Measurements from ENCODE around the gene S100A16. TPM values are rescaled to one million over a fixed set of nuclear protein-coding genes. Genes with fewer than 3 reads are reported as not detected.
"Not testable (repeated sequence)": the region's sequence is repeated elsewhere in the genome, so short reads cannot be mapped to it uniquely, and the experiment has no call there.

S100A16 gene
- total RNA-seq, 1 donor from 2014 or later = 40.0 TPM

DNA sequence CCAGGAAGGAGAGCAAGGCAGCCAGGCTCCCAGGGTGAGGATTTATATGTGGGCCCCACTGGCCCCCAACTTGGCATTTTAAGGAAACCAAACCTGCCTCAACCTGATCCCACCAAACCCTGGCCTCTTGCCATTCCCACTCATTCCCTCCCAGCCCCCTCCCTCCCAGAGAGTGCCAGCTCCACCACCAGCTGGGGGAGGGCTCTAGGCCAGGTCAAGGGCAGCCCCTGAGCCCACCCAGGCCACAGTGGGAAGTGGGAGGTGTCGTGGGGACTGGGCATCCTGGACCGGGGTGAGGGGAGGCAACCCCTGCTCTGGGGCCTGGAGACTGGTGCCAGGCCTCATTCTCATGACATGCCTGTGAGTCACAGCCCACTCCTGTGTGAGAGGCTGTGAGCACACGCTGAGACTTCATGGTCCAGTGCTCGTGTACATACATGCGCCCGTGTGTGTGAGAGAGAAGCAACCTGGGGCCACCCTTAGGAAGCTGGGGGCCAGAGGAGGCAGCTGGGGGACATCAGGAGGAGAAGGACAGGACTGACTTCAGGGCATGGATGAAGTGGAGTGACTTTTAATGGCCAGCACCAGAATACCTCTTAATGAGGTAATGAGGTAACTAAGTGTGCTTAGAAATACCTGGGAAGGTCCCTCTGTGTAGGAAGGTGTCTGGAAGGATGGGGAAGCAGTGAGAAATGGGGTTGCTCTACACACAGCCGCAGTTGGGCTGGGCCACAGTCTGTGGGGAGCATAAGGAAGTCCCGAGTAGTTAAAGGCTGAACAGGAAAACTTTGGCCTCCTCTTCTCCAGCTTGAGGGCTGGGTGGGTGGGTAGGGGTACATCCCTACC, 47.2 kb downstream of the S100A16 start, which contains the start of gene S100A2:
Gene S100A2, minus strand, starts transcription at position 316 of the 846 bp plus-strand sequence. CDS start 1,967 bp downstream, outside the sequence.
- DNase-seq (ENCODE audit: low spot score) = peak; percentile 75

DNA sequence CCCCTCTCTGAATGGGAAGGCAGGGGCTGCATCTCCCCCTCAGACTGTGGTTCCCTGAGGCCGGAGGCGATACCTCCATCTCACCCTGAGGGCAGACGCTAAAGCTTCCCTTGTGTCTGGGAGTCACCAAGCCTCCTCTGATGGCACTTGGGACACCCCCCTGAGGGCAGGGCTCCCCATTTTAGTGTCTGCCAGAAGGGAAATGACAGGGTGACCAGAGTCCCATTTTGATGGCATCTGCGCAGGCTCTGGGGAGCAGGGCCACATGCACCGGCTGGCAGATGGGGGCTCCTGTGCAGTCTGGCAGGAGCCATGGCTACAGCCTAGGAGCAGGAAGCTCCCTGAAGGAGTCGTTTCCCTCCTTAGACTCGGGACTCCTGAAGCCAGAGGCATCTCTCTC, 48.9 kb downstream of the S100A16 start:
- no peak for DNase-seq (ENCODE audit: low spot score)

DNA sequence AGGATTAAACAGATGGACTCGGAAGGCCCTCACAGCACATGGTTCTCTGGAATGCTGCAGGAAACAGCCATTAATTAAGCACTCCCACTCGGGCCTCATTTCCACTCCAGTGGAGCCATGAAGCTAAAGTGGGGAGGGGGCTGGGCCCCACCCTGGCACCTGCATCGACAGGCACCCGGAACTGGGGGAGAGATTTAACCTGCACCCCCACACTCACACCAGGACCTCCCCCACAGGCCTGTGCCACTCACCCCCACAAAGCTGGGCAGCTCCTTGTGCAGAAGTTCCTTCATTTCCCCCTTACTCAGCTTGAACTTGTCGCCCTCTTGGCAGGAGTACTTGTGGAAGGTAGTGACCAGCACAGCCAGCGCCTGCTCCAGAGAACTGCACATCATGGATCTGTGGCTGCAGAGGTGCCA, 49.4 kb downstream of the S100A16 start:
- no peak for DNase-seq (ENCODE audit: low spot score)

DNA sequence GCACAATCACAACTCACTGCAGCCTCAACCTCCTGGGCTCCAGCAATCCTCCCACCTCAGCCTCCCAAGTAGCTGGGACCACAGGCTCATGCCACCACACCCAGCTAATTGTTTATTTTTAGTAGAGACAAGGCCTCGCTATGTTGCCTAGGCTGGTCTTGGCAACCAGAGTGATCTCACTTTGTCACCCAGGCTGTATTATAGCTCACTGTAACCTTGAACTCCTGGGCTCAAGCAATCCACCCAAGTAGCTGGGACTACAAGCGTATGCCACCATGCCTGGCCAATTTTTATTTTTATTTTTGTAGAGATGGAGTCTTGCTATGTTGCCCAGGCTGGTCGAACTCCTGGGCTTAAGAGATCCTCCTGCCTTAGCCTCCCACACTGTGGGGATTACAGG, 50.9 kb downstream of the S100A16 start:
- DNase-seq (ENCODE audit: low spot score) = not testable (repeated sequence)

DNA sequence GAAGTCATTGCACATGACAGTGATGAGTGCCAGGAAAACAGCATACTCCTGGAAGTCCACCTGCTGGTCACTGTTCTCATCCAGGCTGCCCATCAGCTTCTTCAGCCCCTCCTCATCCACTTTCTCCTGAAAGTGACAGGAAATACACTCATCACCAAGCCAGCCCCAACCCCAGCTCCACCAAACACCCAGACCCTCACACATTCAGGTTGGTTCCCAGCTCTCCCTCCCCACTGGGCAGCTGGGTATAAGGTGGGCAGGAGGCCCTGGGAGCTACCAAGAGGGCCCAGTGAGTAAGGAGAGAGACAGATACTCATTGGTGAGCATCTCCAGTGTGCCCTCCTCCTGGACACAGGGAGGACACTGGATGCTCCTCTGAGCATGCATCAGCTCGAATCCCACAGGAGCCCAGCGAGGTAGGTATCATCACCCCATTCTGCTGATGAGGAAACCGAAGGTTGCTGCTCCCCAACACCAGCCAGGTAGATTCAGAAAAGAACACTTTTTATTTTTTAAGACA, 51.4 kb downstream of the S100A16 start:
- no peak for DNase-seq (ENCODE audit: low spot score)

DNA sequence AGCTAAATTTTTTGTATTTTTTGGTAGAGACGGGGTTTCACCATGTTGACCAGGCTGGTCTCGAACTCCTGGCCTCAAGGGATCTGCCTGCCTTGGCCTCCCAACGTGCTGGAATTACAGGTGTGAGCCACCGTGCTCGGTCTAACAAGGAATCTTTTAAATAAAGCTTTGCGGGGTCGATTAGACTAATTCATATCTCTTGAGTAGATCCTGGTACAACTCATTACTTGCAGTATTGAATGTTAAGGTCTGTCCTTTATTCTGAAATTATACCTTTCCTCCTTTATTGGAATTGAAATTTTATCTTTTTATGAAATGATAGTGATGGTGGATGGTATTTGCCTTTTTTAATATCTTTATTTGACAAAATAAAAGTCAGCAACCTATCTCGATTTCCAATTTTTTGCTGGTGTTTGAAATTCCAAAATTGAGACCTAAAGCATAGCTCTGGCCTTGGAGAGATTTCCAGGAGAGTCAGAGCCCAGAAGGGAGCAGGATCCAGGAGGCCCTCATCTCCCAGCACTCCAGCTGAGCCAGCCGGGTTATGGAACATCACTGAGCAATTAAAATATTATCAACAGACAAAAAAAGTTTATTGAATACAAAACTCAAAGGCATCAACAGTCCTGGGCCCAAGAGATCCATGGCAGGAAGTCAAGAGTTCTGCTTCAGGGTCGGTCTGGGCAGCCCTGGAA, 52.0 kb downstream of the S100A16 start:
- DNase-seq (ENCODE audit: low spot score) = no peak

DNA sequence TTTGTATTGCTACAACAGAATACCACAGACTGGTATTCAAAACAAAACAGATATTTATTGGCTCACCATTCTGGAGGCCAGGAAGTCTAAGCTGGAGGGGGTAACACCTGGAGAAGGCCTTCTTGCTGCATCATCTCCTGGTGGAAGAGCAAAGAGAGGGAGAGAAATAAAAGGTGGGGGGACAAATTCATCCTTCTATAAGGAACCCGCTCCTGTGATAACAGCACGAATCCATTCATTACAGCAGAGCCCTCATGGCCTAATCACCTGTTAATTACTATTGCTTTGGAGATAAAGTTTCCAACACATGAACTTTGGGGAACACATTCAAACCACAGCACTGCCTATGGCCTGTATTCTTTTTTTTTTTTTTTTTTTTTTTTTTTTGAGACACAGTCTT, 52.7 kb downstream of the S100A16 start:
- DNase-seq (ENCODE audit: low spot score) = no peak

DNA sequence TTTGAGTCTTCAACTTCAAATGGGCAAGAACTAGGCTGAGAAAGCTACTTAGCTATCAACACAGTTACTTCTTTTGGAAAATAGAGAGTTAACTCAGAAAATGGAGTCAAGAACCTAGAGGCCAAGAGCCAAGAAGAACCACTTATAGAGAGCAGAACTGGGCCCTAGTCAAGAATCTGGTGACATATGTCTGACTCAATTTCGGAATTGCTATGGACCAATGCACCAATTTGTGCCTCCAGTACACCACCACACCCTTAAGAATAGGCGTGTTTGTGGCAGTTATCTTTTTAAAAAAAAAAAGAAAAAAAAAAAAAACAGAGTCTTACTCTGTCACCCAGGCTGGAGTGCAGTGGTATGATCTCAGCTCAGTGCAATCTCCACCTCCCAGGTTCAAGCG, 55.1 kb downstream of the S100A16 start:
- no peak for DNase-seq (ENCODE audit: low spot score)

Other genes with a start within 250 kb of the S100A16 start
- gene S100A12, start 237.5 kb downstream of the S100A16 start, total RNA-seq (ENCODE audit: insufficient read depth, low replicate concordance) = not detected
- gene S100A8, start 222.1 kb downstream of the S100A16 start, total RNA-seq (ENCODE audit: insufficient read depth, low replicate concordance) = 16.6 TPM
- gene S100A7A, start 196.6 kb downstream of the S100A16 start, total RNA-seq (ENCODE audit: insufficient read depth, low replicate concordance) = 2.9 TPM
- gene S100A7, start 152.5 kb downstream of the S100A16 start, total RNA-seq (ENCODE audit: insufficient read depth, low replicate concordance) = not detected
- 216 TPM for gene S100A6, start 77.1 kb downstream of the S100A16 start, total RNA-seq (ENCODE audit: insufficient read depth, low replicate concordance)
- gene S100A5, start 72.2 kb downstream of the S100A16 start, total RNA-seq (ENCODE audit: insufficient read depth, low replicate concordance) = not detected
- gene S100A4, start 67.3 kb downstream of the S100A16 start, total RNA-seq (ENCODE audit: insufficient read depth, low replicate concordance) = 122 TPM
- not detected for gene S100A3, start 63.9 kb downstream of the S100A16 start, total RNA-seq (ENCODE audit: insufficient read depth, low replicate concordance)
- gene S100A2, start 47.3 kb downstream of the S100A16 start, total RNA-seq (ENCODE audit: insufficient read depth, low replicate concordance) = 20.7 TPM
- gene S100A14, start 3.2 kb upstream of the S100A16 start, total RNA-seq (ENCODE audit: insufficient read depth, low replicate concordance) = 29.6 TPM
- 26.5 TPM for gene S100A13, start 14.4 kb upstream of the S100A16 start, total RNA-seq (ENCODE audit: insufficient read depth, low replicate concordance)
- 0.24 TPM for gene S100A1, start 15.3 kb upstream of the S100A16 start, total RNA-seq (ENCODE audit: insufficient read depth, low replicate concordance)
- 30.6 TPM for gene CHTOP, start 20.9 kb upstream of the S100A16 start, total RNA-seq (ENCODE audit: insufficient read depth, low replicate concordance)
- 36.6 TPM for gene SNAPIN, start 45.6 kb upstream of the S100A16 start, total RNA-seq (ENCODE audit: insufficient read depth, low replicate concordance)
- gene ILF2, start 57.9 kb upstream of the S100A16 start, total RNA-seq (ENCODE audit: insufficient read depth, low replicate concordance) = 72.2 TPM
- 3.1 TPM for gene NPR1, start 65.6 kb upstream of the S100A16 start, total RNA-seq (ENCODE audit: insufficient read depth, low replicate concordance)
- gene INTS3, start 114.9 kb upstream of the S100A16 start, total RNA-seq (ENCODE audit: insufficient read depth, low replicate concordance) = 31.8 TPM
- gene SLC27A3, start 162.3 kb upstream of the S100A16 start, total RNA-seq (ENCODE audit: insufficient read depth, low replicate concordance) = 22.9 TPM

Measured in umbilical cord (tissue), 2 donors.